DND-41 (cell line): Measurements from ENCODE around the gene AP2A2.

ENCODE experiments used
- CTCF ChIP-seq: IDR thresholded peaks from 2 replicates; pipeline ENCODE4 v1.5.1; 2012; ENCODE audit warnings: borderline replicate concordance, low read length, moderate library complexity, mild to moderate bottlenecking; ENCODE audit not compliant: poor library complexity, severe bottlenecking; ENCODE audit errors: extremely low read depth
- EZH2 ChIP-seq: IDR thresholded peaks from 3 replicates; pipeline ENCODE4 v1.6.1; 2012; ENCODE audit warnings: borderline replicate concordance, low read depth, mild to moderate bottlenecking, moderate library complexity, low read length, inconsistent platforms; ENCODE audit not compliant: severe bottlenecking

DNA sequence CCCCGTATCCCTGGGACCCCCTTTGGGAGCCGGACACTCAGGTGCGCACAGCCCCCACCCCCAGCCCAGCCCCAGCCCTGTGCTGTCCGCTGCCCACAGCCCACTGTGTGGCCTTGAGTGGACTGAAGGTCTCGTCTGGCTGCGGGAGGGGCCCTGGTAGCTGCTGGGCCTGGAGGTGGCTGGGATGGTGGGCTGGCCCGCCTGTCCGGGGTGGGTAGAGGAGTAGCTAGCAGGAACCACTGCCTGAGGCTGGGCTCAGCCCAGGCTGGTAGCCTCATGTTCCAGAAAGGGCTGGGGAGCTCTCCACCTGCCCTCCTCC, 115.4 kb downstream of the AP2A2 start:
- no peak for TF ChIP-seq CTCF
- TF ChIP-seq EZH2, result no peak
